Mononuclear cell (primary cell): ENCODE results near the gene AMZ1. TPM values are rescaled to one million over a fixed set of nuclear protein-coding genes. Genes with fewer than 3 reads are reported as not detected.

Experiments
- H3K27me3 ChIP-seq: 2 replicates; pipeline ENCODE4 v1.6.0; 2011; ENCODE audit warnings: low read length, control low read depth; ENCODE audit not compliant: insufficient read depth
- H3K4me1 ChIP-seq: 2 replicates; pipeline ENCODE4 v1.5.1; 2011; ENCODE audit warnings: mild to moderate bottlenecking, low read length, control low read depth; ENCODE audit not compliant: insufficient read depth
- H3K4me3 ChIP-seq: 2 replicates; pipeline ENCODE4 v1.5.1; 2011; ENCODE audit warnings: mild to moderate bottlenecking, low read length, moderate library complexity
- H3K9me3 ChIP-seq: 2 replicates; pipeline ENCODE4 v1.5.1; 2011; ENCODE audit warnings: low read depth, mild to moderate bottlenecking, control low read depth, low read length
- total RNA-seq: library from RNA; depleted of rRNA; stranded (reverse); fragments of >200 nt; gene quantifications from one replicate; pipeline ENCODE4 v1.2.3, GENCODE V29; 2012

Gene AMZ1
- total RNA-seq = 0.63 TPM

GRCh38 chr7:2687881-2688318 is at the start of gene AMZ1:
Gene AMZ1, plus strand, starts transcription at chr7:2688202. Its CDS starts 12,250 bp downstream, at chr7:2700452.
- Histone ChIP-seq H3K27me3 (peaks cover 37% of the 10 kb centered on the region), H3K4me1 (peaks cover 20% of the 10 kb centered on the region), H3K9me3 (no peaks in the 10 kb centered on the region), H3K4me3 (no peak within 1 kb of the TSS)

GRCh38 chr7:2638224-2638991 is 49.6 kb upstream of the AMZ1 start:
- Histone ChIP-seq H3K27me3 (no peaks in the 10 kb centered on the region), H3K9me3 (no peaks in the 10 kb centered on the region), H3K4me3 (no peak overlapping the region)

GRCh38 chr7:2639181-2639681 is 48.8 kb upstream of the AMZ1 start:
- no peaks in the 10 kb centered on the region for H3K9me3 ChIP-seq
- peaks cover 78% of the 10 kb centered on the region for H3K4me1 ChIP-seq
- H3K27me3 ChIP-seq = no peaks in the 10 kb centered on the region
- H3K4me3 ChIP-seq = no peak overlapping the region

More at GRCh38 chr7:2638224-2638991, 49.6 kb upstream of the AMZ1 start:
- peaks cover 78% of the 10 kb centered on the region for H3K4me1 ChIP-seq

- no peak overlapping the region for H3K4me3 ChIP-seq
- no peaks in the 10 kb centered on the region for H3K9me3 ChIP-seq
- H3K4me1 ChIP-seq = peaks cover 80% of the 10 kb centered on the region
- no peaks in the 10 kb centered on the region for H3K27me3 ChIP-seq
These were observed 48.1 kb upstream of the AMZ1 start for GRCh38 chr7:2639695-2640481.

GRCh38 chr7:2640482-2640830 is 47.5 kb upstream of the AMZ1 start:
- no peak overlapping the region for H3K4me3 ChIP-seq
- no peaks in the 10 kb centered on the region for H3K9me3 ChIP-seq
- no peaks in the 10 kb centered on the region for H3K27me3 ChIP-seq
- peaks cover 82% of the 10 kb centered on the region for H3K4me1 ChIP-seq

- Histone ChIP-seq H3K4me3 (no peak overlapping the region), H3K9me3 (no peaks in the 10 kb centered on the region), H3K4me1 (peaks cover 82% of the 10 kb centered on the region), H3K27me3 (no peaks in the 10 kb centered on the region)
These were observed 47.1 kb upstream of the AMZ1 start for GRCh38 chr7:2640846-2641316.

- no peaks in the 10 kb centered on the region for H3K27me3 ChIP-seq
- no peaks in the 10 kb centered on the region for H3K9me3 ChIP-seq
- no peak overlapping the region for H3K4me3 ChIP-seq
- H3K4me1 ChIP-seq = peaks cover 73% of the 10 kb centered on the region
These were observed 46.3 kb upstream of the AMZ1 start for GRCh38 chr7:2641406-2642393.

GRCh38 chr7:2643386-2644219 is 44.4 kb upstream of the AMZ1 start:
- Histone ChIP-seq H3K4me1 (peaks cover 70% of the 10 kb centered on the region), H3K4me3 (no peak overlapping the region), H3K9me3 (no peaks in the 10 kb centered on the region), H3K27me3 (no peaks in the 10 kb centered on the region)

- peaks cover 65% of the 10 kb centered on the region for H3K4me1 ChIP-seq
- no peak overlapping the region for H3K4me3 ChIP-seq
- H3K9me3 ChIP-seq = no peaks in the 10 kb centered on the region
- no peaks in the 10 kb centered on the region for H3K27me3 ChIP-seq
These were observed 43.8 kb upstream of the AMZ1 start for GRCh38 chr7:2644220-2644561.

GRCh38 chr7:2644562-2645273 is 43.3 kb upstream of the AMZ1 start:
- Histone ChIP-seq H3K4me1 (peaks cover 60% of the 10 kb centered on the region), H3K27me3 (no peaks in the 10 kb centered on the region), H3K9me3 (no peaks in the 10 kb centered on the region), H3K4me3 (no peak overlapping the region)

GRCh38 chr7:2645274-2645868 is 42.6 kb upstream of the AMZ1 start:
- Histone ChIP-seq H3K27me3 (no peaks in the 10 kb centered on the region), H3K4me1 (peaks cover 58% of the 10 kb centered on the region), H3K9me3 (no peaks in the 10 kb centered on the region), H3K4me3 (no peak overlapping the region)

GRCh38 chr7:2646336-2646679 is 41.7 kb upstream of the AMZ1 start:
- no peak overlapping the region for H3K4me3 ChIP-seq
- H3K4me1 ChIP-seq = peaks cover 49% of the 10 kb centered on the region
- H3K9me3 ChIP-seq = no peaks in the 10 kb centered on the region
- no peaks in the 10 kb centered on the region for H3K27me3 ChIP-seq
